Renal cortex interstitium (tissue), 11 donors: ENCODE measurements around the gene LRRC4C. TPM values are rescaled to one million over a fixed set of nuclear protein-coding genes. Genes with fewer than 3 reads are reported as not detected.

Source experiments
- DNase-seq, 11 donors: peaks; one replicate each; pipeline ENCODE4 v3.0.0-alpha.2; 2013; ENCODE audit warnings: low read depth in 9 of 11, low spot score in 4 of 11; ENCODE audit errors: extremely low read depth in 1 of 11
- polyA plus RNA-seq, 3 donors: library from polyadenylated mRNA; unstranded; fragments of 120-200 nt; gene quantifications; one replicate each; pipeline ENCODE4 v1.2.1, GENCODE V29; 2013; ENCODE audit not compliant: insufficient read length in 3 of 3

The LRRC4C gene
- polyA plus RNA-seq, 3 donors: 12.7 to 17.1 (median 13.0) TPM

DNA sequence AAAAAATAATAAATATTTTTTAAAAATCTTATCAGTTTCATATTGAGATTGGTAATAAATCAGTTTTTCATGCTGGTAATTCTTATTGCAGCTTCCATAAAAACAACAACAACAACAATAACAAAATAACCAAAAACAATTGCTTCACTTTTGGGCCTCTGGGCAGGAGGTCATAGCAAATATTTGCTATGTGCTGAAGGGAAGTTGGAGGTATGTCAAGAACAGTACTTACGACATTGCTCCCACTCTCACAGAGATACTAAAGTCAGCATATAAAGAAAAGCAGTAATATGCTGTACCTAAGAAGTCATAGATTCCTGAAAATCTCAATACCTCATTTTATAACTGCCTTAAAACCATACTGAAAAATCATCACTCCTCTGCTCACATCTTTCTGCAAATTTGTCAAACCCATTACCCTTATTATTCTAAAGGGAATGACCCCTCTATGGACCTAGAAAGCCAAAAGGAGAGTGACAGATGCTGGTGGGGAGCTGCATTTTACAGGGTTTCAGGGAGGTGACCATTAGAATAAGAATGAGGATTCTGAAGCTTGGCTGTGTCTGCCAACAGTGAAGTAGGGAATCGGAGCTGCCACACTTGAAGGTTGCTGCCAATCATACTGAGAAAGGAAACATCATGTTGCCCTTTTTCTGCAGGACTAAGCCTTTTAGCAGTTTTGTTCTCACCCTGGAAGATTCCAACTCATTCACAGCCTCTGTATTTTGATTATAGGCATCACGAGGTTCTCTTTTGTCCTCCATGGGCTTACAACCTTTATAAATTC is 742.9 kb downstream of the LRRC4C start:
- DNase-seq: no peak

DNA sequence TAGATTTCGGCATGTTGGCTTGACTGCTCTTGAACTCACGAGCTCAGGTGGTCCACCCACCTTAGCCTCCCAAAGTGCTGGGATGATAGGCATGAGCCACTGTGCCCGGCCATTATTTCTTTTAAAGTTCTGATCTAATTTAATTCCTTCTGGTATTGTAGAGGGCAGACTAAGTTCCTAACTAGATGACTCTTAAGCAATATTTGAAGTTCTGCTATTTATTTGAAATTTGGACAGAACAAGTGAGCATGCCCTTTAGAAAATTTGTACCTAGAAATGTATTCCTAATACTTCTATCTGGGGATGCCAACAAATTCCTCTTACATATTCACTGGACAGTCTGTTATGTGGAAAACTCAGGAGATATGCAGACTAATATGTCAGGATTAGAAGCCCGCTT is 746.4 kb downstream of the LRRC4C start:
- DNase-seq: no peak

- DNase-seq: no peak
These were observed 758.4 kb downstream of the LRRC4C start for GRCh38 chr11:40701027-40701426.

DNA sequence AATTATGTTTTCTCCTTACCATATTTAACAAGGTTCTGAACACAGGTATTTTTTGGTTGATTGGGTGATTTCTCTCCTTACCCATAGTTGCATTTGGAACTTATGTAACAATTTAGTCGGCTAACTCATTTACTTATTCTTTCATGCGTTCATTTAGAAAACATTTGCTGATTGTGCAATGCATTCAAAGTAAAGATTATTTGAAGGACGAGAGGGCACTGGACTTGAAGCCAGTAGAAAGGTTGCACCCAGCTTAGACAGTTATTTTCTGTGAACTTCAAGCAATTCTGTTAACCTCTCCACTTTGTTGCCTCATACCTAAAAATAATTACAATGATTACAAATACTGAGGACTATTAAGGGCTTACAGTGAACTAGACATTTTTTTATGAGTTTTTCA is 769.6 kb downstream of the LRRC4C start:
- no peak for DNase-seq

DNA sequence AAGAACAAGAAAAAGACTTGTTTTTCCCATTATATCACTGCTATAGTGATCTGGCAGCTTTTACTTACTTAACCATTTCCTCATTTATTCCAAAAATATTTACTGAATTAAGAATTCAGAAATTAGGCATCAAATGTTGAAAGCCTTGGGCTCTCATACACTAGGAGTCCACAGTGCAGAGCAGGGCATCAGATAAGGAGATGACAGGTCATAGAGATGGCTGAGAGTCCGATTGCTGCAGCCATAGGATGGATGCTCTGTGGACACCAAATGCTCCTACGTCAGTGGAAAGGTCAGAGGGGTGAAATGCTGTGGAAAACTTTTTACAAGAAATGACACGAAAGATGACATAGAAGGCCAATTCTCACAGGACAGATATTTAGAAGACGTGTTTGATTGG is 771.1 kb downstream of the LRRC4C start:
- no peak for DNase-seq

DNA sequence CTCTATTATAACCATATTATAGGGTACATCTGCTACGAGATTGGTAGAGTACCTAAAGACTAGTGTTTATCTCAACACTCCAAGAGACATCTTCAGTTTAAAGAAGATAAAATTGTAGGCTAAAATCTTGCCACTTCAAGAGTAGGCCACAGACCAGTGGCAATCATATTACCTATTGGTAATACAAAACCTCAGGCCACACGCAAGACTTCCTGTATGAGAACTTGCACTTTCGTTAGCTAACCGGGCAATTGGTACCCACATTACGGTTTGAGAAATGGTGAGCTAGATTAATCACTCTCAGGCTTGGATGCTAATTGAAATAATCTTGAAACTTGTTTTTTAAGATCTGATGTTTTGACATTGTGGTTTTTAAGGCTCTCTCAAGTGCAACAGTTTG is 772.7 kb downstream of the LRRC4C start:
- DNase-seq: no peak

DNA sequence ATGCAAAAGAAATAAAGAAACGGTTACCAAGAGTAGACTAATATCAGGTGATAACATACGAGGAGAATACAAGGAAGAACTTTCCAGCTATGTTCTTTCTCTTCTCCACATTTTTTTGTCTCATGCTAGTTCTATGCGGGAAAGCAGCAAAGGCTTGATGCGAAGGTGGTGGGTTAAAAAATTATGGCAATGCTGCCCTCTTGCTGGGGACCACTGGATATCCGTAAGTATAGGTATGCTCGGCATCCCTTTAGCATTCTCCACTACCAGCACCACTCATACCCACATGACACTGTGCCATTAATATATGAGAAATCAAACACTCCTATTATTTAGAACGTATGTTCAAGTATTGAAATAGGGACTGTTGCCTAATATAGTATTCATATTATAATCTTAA is 776.4 kb downstream of the LRRC4C start:
- no peak for DNase-seq

GRCh38 chr11:40679276-40679675 is 780.2 kb downstream of the LRRC4C start:
- DNase-seq: no peak

DNA sequence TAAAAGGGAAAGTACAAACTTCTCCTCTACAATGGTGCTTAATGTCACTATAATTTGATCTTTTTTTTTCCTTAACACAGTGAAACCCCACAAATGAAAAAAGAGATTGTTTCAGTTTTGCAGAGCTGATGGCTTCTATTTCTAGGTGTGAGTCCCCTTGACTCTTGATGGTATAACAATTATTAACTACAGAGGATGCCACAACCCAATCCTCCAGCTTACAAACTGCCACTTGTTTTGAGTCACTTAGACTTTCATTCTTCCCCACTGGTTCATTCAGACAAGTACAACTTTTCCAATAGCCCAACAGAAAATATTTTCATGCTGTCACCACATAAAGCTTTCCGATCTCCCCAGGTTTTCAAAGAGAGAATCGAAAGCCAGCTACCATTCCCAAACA is 812.2 kb downstream of the LRRC4C start:
- DNase-seq: no peak

- DNase-seq: no peak
These were observed 817.2 kb downstream of the LRRC4C start for GRCh38 chr11:40642284-40642683.

GRCh38 chr11:40619654-40620053 is 839.8 kb downstream of the LRRC4C start:
- DNase-seq: no peak

GRCh38 chr11:40606800-40607199 is 852.7 kb downstream of the LRRC4C start:
- no peak for DNase-seq

DNA sequence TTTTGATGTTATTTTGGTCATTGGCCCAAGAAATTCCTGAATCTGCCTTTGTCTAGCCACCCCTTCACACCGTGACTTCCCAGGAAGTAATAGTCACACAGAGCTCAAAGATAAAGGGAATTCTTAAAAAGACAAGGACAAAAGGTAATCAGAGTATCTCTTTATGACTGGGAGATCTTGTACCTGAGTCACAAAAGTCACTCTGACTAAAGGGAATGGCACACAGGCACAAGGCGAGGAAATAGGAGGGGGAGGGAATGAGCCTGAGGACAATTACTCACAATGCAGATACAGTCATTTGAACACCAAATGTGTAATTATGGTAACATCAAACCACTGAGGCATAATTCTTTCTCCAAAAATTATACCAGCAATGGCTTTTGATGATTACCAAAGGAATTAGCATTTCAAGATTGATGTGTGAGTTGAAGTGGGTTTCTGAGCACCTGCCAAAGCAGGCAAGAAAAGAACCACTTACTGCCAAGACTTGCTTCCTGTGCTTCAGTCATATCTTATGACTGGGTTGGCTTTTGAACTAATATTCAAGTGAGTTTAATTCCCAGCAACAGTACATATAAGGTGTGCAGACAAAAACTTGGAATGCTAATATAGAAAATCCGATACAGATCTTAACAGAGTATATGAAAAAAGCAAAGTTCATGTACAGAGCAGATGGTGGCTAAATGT is 856.4 kb downstream of the LRRC4C start:
- DNase-seq: no peak

GRCh38 chr11:40597546-40598113 is 861.8 kb downstream of the LRRC4C start:
- no peak for DNase-seq

DNA sequence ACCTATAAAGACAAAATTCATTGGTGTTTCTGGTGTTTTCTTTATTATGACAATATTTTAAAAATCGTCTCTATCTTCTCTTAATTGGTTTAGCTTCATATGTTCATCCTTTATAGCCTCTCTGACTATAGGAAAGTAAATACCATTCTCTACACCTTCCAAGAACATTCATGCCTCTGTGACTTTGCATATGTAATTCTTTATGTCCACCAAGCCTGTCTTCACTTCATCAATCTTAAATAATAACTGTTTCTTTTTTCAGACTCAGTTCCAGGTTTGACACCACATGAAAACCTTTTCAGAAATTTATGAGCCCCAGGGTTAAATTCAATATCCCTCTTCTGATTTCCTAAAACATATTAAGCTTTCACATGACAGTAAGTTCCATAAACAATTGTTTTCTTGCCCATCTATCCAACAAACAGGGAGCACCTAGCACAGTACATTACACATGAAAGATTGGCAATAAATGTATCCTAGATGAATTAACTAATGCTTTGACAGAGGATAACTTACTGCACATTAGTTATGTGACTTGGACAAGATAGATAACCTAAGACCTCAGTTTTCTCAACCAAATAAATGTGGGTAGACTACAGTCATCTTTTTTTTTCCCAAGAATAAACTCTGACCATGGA is 886.1 kb downstream of the LRRC4C start:
- no peak for DNase-seq

DNA sequence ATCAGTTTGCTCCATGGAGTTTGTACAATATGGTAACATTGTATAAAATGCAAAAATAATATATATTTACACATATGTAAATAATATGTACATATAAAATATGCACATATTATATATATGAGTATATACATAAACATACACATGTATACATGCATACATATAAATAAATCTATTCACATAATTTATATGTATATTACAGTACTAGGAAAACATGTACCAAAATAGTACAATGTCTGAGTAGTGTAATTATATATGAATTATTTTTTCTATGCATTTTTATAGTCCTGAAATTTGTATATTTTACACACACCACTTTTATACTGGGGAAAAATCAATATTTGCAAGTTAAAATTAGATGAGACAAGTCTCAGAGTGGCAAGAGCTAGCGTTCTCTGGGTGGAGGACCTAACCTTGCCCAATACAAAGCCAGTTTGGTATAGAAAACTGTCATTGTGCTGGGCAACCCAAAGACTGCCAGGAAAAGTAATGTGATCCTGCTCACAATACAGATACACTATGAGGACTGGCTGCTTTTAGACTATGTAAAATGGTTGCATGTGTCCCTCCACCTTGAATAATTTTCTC is 889.4 kb downstream of the LRRC4C start:
- DNase-seq: no peak

GRCh38 chr11:40567392-40567791 is 892.1 kb downstream of the LRRC4C start:
- no peak for DNase-seq

DNA sequence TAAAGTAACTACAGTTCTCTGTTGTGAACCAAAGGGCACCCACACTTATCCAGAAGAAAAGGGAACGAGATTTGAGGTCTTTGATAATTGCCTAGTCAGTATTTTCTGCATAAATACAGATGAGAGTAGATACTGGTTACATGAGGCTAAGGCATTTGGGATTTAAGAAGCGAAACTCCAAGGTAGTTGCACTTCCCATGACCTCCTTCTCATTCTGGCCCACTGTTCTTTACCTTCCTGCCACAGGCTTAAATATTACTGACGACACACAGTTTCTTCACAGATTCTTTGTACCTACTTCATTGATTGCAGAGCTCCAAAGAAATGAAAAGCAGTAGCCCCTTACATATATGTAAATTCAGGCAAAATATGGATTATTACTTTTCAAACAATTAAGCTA is 915.3 kb downstream of the LRRC4C start:
- no peak for DNase-seq

GRCh38 chr11:40542821-40543220 is 916.6 kb downstream of the LRRC4C start:
- no peak for DNase-seq

GRCh38 chr11:40537734-40538133 is 921.7 kb downstream of the LRRC4C start:
- no peak for DNase-seq
